Chondrocyte (in vitro differentiated cells): Measurements from ENCODE around the gene ADCYAP1. TPM values are rescaled to one million over a fixed set of nuclear protein-coding genes. Genes with fewer than 3 reads are reported as not detected.

Experiments
- DNase-seq: peaks from one replicate; pipeline ENCODE4 v3.0.0; 2021; ENCODE audit warnings: mixed read lengths, low spot score
- H3K27ac Mint-ChIP-seq: one replicate; pipeline ENCODE4 v1.8.0; 2021; ENCODE audit warnings: mild to moderate bottlenecking, moderate library complexity, mixed read lengths; ENCODE audit not compliant: unreplicated experiment
- H3K27me3 Mint-ChIP-seq: 2 replicates; pipeline ENCODE4 v1.8.0; 2021; ENCODE audit warnings: low read depth, mixed read lengths
- H3K36me3 Mint-ChIP-seq: 2 replicates; pipeline ENCODE4 v1.8.0; 2021; ENCODE audit warnings: low read depth, mixed read lengths
- H3K4me1 Mint-ChIP-seq: 2 replicates; pipeline ENCODE4 v1.8.0; 2021; ENCODE audit warnings: low read depth, mild to moderate bottlenecking, mixed read lengths
- H3K4me3 Mint-ChIP-seq: one replicate; pipeline ENCODE4 v1.8.0; 2021; ENCODE audit warnings: mild to moderate bottlenecking, moderate library complexity, mixed read lengths; ENCODE audit not compliant: unreplicated experiment
- H3K9me3 Mint-ChIP-seq: 2 replicates; pipeline ENCODE4 v1.8.0; 2021; ENCODE audit warnings: low read depth, mixed read lengths
- CTCF ChIP-seq: fragments of 200-600 bp; sonication (generic); IDR thresholded peaks from 2 replicates; pipeline ENCODE4 v1.5.0; 2021; ENCODE audit warnings: antibody characterized with exemption, mild to moderate bottlenecking, moderate library complexity
- total RNA-seq: library from RNA; stranded (reverse); gene quantifications from 3 replicates; pipeline ENCODE4 v1.2.1, GENCODE V29; 2021

ADCYAP1 gene
- total RNA-seq, 1 donor from 2014 or later = not detected

- TF ChIP-seq CTCF = no peak
- Mint-ChIP-seq H3K4me3 (no peak overlapping the region), H3K4me1 (peaks cover 21% of the 10 kb centered on the region), H3K27ac (no peak overlapping the region), H3K9me3 (no peaks in the 10 kb centered on the region), H3K36me3 (no peaks in the 10 kb centered on the region), H3K27me3 (peaks cover 64% of the 10 kb centered on the region)
- DNase-seq = no peak
Observed at GRCh38 chr18:910247-910646, 5.6 kb downstream of the ADCYAP1 start.

- no peak for TF ChIP-seq CTCF
- H3K27ac Mint-ChIP-seq = no peak overlapping the region
- DNase-seq = no peak
- peaks cover 61% of the 10 kb centered on the region for H3K27me3 Mint-ChIP-seq
- H3K36me3 Mint-ChIP-seq = no peaks in the 10 kb centered on the region
- H3K9me3 Mint-ChIP-seq = no peaks in the 10 kb centered on the region
- peaks cover 17% of the 10 kb centered on the region for H3K4me1 Mint-ChIP-seq
- no peak overlapping the region for H3K4me3 Mint-ChIP-seq
Observed at GRCh38 chr18:911025-911424, 6.4 kb downstream of the ADCYAP1 start.

GRCh38 chr18:911486-911885 is 6.8 kb downstream of the ADCYAP1 start:
- Mint-ChIP-seq H3K9me3 (no peaks in the 10 kb centered on the region), H3K27me3 (peaks cover 61% of the 10 kb centered on the region), H3K27ac (no peak overlapping the region), H3K4me1 (peaks cover 14% of the 10 kb centered on the region), H3K36me3 (no peaks in the 10 kb centered on the region), H3K4me3 (no peak overlapping the region)
- no peak for TF ChIP-seq CTCF
- DNase-seq = no peak

GRCh38 chr18:916562-916961 is 11.9 kb downstream of the ADCYAP1 start:
- H3K4me3 Mint-ChIP-seq = no peak overlapping the region
- no peak for TF ChIP-seq CTCF
- DNase-seq = no peak
- no peak overlapping the region for H3K27ac Mint-ChIP-seq
- H3K27me3 Mint-ChIP-seq = peaks cover 59% of the 10 kb centered on the region
- H3K9me3 Mint-ChIP-seq = no peaks in the 10 kb centered on the region
- no peaks in the 10 kb centered on the region for H3K4me1 Mint-ChIP-seq
- H3K36me3 Mint-ChIP-seq = no peaks in the 10 kb centered on the region

- no peak for TF ChIP-seq CTCF
- H3K27me3 Mint-ChIP-seq = peaks cover 53% of the 10 kb centered on the region
- H3K9me3 Mint-ChIP-seq = no peaks in the 10 kb centered on the region
- no peak for DNase-seq
- no peak overlapping the region for H3K27ac Mint-ChIP-seq
- H3K36me3 Mint-ChIP-seq = no peaks in the 10 kb centered on the region
- no peaks in the 10 kb centered on the region for H3K4me1 Mint-ChIP-seq
- no peak overlapping the region for H3K4me3 Mint-ChIP-seq
Observed at GRCh38 chr18:919078-919477, 14.4 kb downstream of the ADCYAP1 start.
